IMR-90 (cell line): Measurements from ENCODE around the gene UTP4. TPM values are rescaled to one million over a fixed set of nuclear protein-coding genes. Genes with fewer than 3 reads are reported as not detected.

ENCODE experiments used
- ATAC-seq: fragments of 200-7000 bp; cut with Tn5 transposase; 2 replicates; pipeline ENCODE4 v1.9.1; 2020; ENCODE audit warnings: low read depth, mild to moderate bottlenecking, moderate library complexity
- BruUV-seq: library from RNA; stranded (reverse); fragments of 400-500 nt; replicated peaks from 2 replicates; lab custom pipeline; 2021; lab: Mats Ljungman, UMichigan
- CTCF ChIA-PET: fragments of 300-600 bp; formaldehyde crosslinking; extraction: SDS; loops from one replicate; lab custom pipeline; 2021; ENCODE audit warnings: antibody characterized with exemption; lab: Yijun Ruan, JAX
- POLR2A ChIA-PET: fragments of 300-600 bp; sonication (Branson Sonifier 250); formaldehyde crosslinking; loops from one replicate; lab custom pipeline; 2022; ENCODE audit warnings: antibody characterized with exemption; ENCODE audit not compliant: unreplicated experiment; lab: Charles Lee
- DNase-seq: peaks from one replicate; pipeline ENCODE4 v3.0.0; 2013
- H2AFZ ChIP-seq: replicated peaks from 2 replicates; pipeline ENCODE3; 2013; ENCODE audit warnings: low read length, mild to moderate bottlenecking; ENCODE audit not compliant: poor library complexity
- H2AK5ac ChIP-seq: 2 replicates; pipeline ENCODE4 v1.6.1; 2013; ENCODE audit warnings: low read depth, low read length, inconsistent platforms
- H2AK9ac ChIP-seq: replicated peaks from 2 replicates; pipeline ENCODE3; 2013; ENCODE audit warnings: mild to moderate bottlenecking, low read depth, low read length, moderate library complexity; ENCODE audit not compliant: poor library complexity
- H2BK120ac ChIP-seq: 2 replicates; pipeline ENCODE4 v1.6.1; 2013; ENCODE audit warnings: low read depth, low read length, inconsistent platforms
- H2BK15ac ChIP-seq: 3 replicates; pipeline ENCODE4 v1.6.1; 2013; ENCODE audit warnings: low read depth, low read length, inconsistent platforms
- H2BK20ac ChIP-seq: 2 replicates; pipeline ENCODE4 v1.6.1; 2013; ENCODE audit warnings: low read depth, mild to moderate bottlenecking, inconsistent platforms, low read length, moderate library complexity
- H2BK5ac ChIP-seq: 2 replicates; pipeline ENCODE4 v1.6.1; 2013; ENCODE audit warnings: mild to moderate bottlenecking, low read depth, low read length, inconsistent platforms; ENCODE audit not compliant: poor library complexity, severe bottlenecking
- H3K14ac ChIP-seq: replicated peaks from 2 replicates; pipeline ENCODE4 v1.6.1; 2013; ENCODE audit warnings: low read depth, low read length, inconsistent platforms
- H3K18ac ChIP-seq: 2 replicates; pipeline ENCODE4 v1.6.1; 2013; ENCODE audit warnings: low read depth, low read length, control low read depth
- H3K23ac ChIP-seq: 2 replicates; pipeline ENCODE4 v1.6.1; 2013; ENCODE audit warnings: low read depth, low read length, inconsistent platforms
- H3K27ac ChIP-seq: 2 replicates; pipeline ENCODE4 v1.5.1; 2013; ENCODE audit warnings: mild to moderate bottlenecking, control low read depth, low read length; ENCODE audit not compliant: insufficient read depth
- H3K27me3 ChIP-seq: 2 replicates; pipeline ENCODE4 v1.6.1; 2013; ENCODE audit warnings: low read length; ENCODE audit not compliant: control insufficient read depth, insufficient read depth
- H3K36me3 ChIP-seq: 2 replicates; pipeline ENCODE4 v1.6.1; 2013; ENCODE audit warnings: low read length, mixed read lengths; ENCODE audit not compliant: control insufficient read depth, insufficient read depth
- H3K4ac ChIP-seq: 2 replicates; pipeline ENCODE4 v1.6.1; 2013; ENCODE audit warnings: low read depth, low read length, inconsistent platforms
- H3K4me1 ChIP-seq: 2 replicates; pipeline ENCODE4 v1.6.1; 2013; ENCODE audit warnings: low read length, mixed read lengths; ENCODE audit not compliant: control insufficient read depth, insufficient read depth
- H3K4me2 ChIP-seq: 2 replicates; pipeline ENCODE4 v1.6.1; 2013; ENCODE audit warnings: low read depth, mild to moderate bottlenecking, control low read depth, low read length, moderate library complexity
- H3K4me3 ChIP-seq: 2 replicates; pipeline ENCODE4 v1.5.1; 2013; ENCODE audit warnings: low read depth, mild to moderate bottlenecking, control low read depth, low read length, moderate library complexity; ENCODE audit not compliant: insufficient read depth
- H3K56ac ChIP-seq: 2 replicates; pipeline ENCODE4 v1.6.1; 2013; ENCODE audit warnings: low read length, inconsistent platforms; ENCODE audit not compliant: insufficient read depth; ENCODE audit errors: extremely low read depth
- H3K79me1 ChIP-seq, 2 experiments: 2 replicates each; pipeline ENCODE4 v1.6.1; 2013; ENCODE audit warnings: low read length in 2 of 2, inconsistent platforms in 1 of 2, low read depth in 1 of 2
- H3K9ac ChIP-seq: 2 replicates; pipeline ENCODE4 v1.6.1; 2013; ENCODE audit warnings: low read depth, low read length, control low read depth
- H3K9me1 ChIP-seq: 2 replicates; pipeline ENCODE4 v1.6.1; 2013; ENCODE audit warnings: low read length, inconsistent platforms; ENCODE audit not compliant: insufficient read depth
- H3K9me3 ChIP-seq: 2 replicates; pipeline ENCODE4 v1.6.1; 2013; ENCODE audit warnings: low read length; ENCODE audit not compliant: control insufficient read depth, insufficient read depth
- H4K20me1 ChIP-seq: 2 replicates; pipeline ENCODE4 v1.6.1; 2013; ENCODE audit warnings: low read length, inconsistent platforms; ENCODE audit not compliant: insufficient read depth
- H4K5ac ChIP-seq: 2 replicates; pipeline ENCODE4 v1.6.1; 2013; ENCODE audit warnings: mild to moderate bottlenecking, low read depth, low read length, control low read depth
- H4K8ac ChIP-seq, 2 experiments: 2 replicates each; pipeline ENCODE4 v1.6.1; 2013; ENCODE audit warnings: low read depth in 2 of 2, low read length in 2 of 2, control low read depth in 1 of 2, inconsistent platforms in 1 of 2
- H4K91ac ChIP-seq: 2 replicates; pipeline ENCODE4 v1.6.1; 2013; ENCODE audit warnings: low read depth, low read length, inconsistent platforms; ENCODE audit not compliant: insufficient read depth
- BHLHE40 ChIP-seq: fragments of 150-350 bp; IDR thresholded peaks from 2 replicates; pipeline ENCODE4 v1.6.1; 2016; ENCODE audit warnings: mild to moderate bottlenecking, low read depth, low read length
- CEBPB ChIP-seq: IDR thresholded peaks from 2 replicates; pipeline ENCODE4 v1.6.1; 2012; ENCODE audit warnings: low read depth, low read length, improper control_type of control experiment
- CHD1 ChIP-seq: IDR thresholded peaks from 2 replicates; pipeline ENCODE4 v1.6.1; 2012; ENCODE audit warnings: low read depth, low read length, improper control_type of control experiment
- CTCF ChIP-seq: conservative IDR thresholded peaks from 2 replicates; pipeline ENCODE4 v1.5.1; 2012; ENCODE audit warnings: mild to moderate bottlenecking, low read depth, low read length, improper control_type of control experiment
- ELK1 ChIP-seq: fragments of 150-350 bp; IDR thresholded peaks from 2 replicates; pipeline ENCODE4 v1.6.1; 2016; ENCODE audit warnings: low read depth, mild to moderate bottlenecking, low read length, moderate library complexity, borderline replicate concordance
- FOS ChIP-seq: fragments of 150-350 bp; IDR thresholded peaks from 2 replicates; pipeline ENCODE4 v1.6.1; 2016; ENCODE audit warnings: low read depth, low read length
- MAFK ChIP-seq: IDR thresholded peaks from 2 replicates; pipeline ENCODE4 v1.6.1; 2012; ENCODE audit warnings: low read depth, low read length, improper control_type of control experiment
- MAZ ChIP-seq: IDR thresholded peaks from 2 replicates; pipeline ENCODE4 v1.6.1; 2012; ENCODE audit warnings: low read depth, mild to moderate bottlenecking, low read length, improper control_type of control experiment, moderate library complexity, borderline replicate concordance
- MXI1 ChIP-seq: IDR thresholded peaks from 2 replicates; pipeline ENCODE4 v1.6.1; 2012; ENCODE audit warnings: low read depth, mild to moderate bottlenecking, low read length, moderate library complexity, borderline replicate concordance
- NFE2L2 ChIP-seq: fragments of 150-350 bp; IDR thresholded peaks from 2 replicates; pipeline ENCODE4 v1.6.1; 2016; ENCODE audit warnings: low read depth, mild to moderate bottlenecking, low read length
- RAD21 ChIP-seq: IDR thresholded peaks from 2 replicates; pipeline ENCODE4 v1.6.1; 2012; ENCODE audit warnings: low read length, improper control_type of control experiment
- RCOR1 ChIP-seq: IDR thresholded peaks from 2 replicates; pipeline ENCODE4 v1.6.1; 2012; ENCODE audit warnings: mild to moderate bottlenecking, low read length, improper control_type of control experiment; ENCODE audit not compliant: insufficient replicate concordance
- RFX5 ChIP-seq: IDR thresholded peaks from 2 replicates; pipeline ENCODE4 v1.8.0; 2012; ENCODE audit warnings: low read depth, mild to moderate bottlenecking, low read length, moderate library complexity
- SMC3 ChIP-seq: fragments of 150-350 bp; IDR thresholded peaks from 2 replicates; pipeline ENCODE4 v1.6.1; 2016; ENCODE audit warnings: low read depth, mild to moderate bottlenecking, antibody characterized with exemption, low read length, moderate library complexity
- WGBS, 2 experiments: methylation state at CpG; one replicate each; pipeline versions ENCODE4 v1.1.5 to v1.1.7; 2013; ENCODE audit warnings: missing lambda C conversion rate in 2 of 2; ENCODE audit not compliant: insufficient read length in 1 of 2; ENCODE audit errors: extremely low coverage in 2 of 2; 5-methylcytosine and 5-hydroxymethylcytosine counted together
- dilution Hi-C: fragments of 300-500 bp; cut with HindIII; formaldehyde crosslinking; loops from one replicate; pipeline ENCODE4 v1.14.3; 2018; ENCODE audit warnings: low sequenced_read_pairs; ENCODE audit not compliant: unreplicated experiment
- in situ Hi-C: fragments of 300-500 bp; cut with MboI; formaldehyde crosslinking; loops from 3 replicates; pipeline ENCODE4 v1.14.3; 2019; ENCODE audit warnings: low sequenced_read_pairs, inconsistent platforms, mixed read lengths
- intact Hi-C: fragments of 100-400 bp; cut with micrococcal nuclease; formaldehyde crosslinking; loops from 2 replicates; pipeline ENCODE4 v1.10.0; 2022
- polyA plus RNA-seq, 3 experiments: library from polyadenylated mRNA; depleted of rRNA; stranded (reverse); fragments of >200 nt; gene quantifications; 2 replicates each; pipeline ENCODE4 v1.2.3, GENCODE V29; 2012; ENCODE audit warnings: low replicate concordance in 1 of 3
- total RNA-seq: library from RNA; depleted of rRNA; stranded (reverse); fragments of >200 nt; gene quantifications from 2 replicates; pipeline ENCODE4 v1.2.3, GENCODE V29; 2012

Gene UTP4
- total and polyA plus RNA-seq, 2 of the 4 experiments (the other 2 are of a cell fraction), result 32.1 to 61.8 TPM

- Histone ChIP-seq H3K36me3 (peaks cover 1% of the 10 kb centered on the region; the same call in 1 of the 2 replicates), H2BK20ac (no peak overlapping the region), H4K20me1 (no peaks in the 10 kb centered on the region), H4K91ac (no peak overlapping the region), H4K8ac (peak overlapping the region in 1 of 2 experiments; percentile 6; a peak in 1 of 4 replicates), H4K5ac (no peak overlapping the region), H2BK120ac (0 out of 2 replicates have a peak overlapping the region, but pooled peaks have one; percentile 16), H2AFZ (no peak overlapping the region), H3K56ac (no peak overlapping the region), H3K27ac (peak overlapping the region; percentile 41; the same call in 1 of the 2 replicates), H3K27me3 (no peaks in the 10 kb centered on the region), H3K9me1 (peaks cover 16% of the 10 kb centered on the region), H3K18ac (no peak overlapping the region), H3K79me1 (peaks cover 0 to 9% of the 10 kb centered on the region in 2 experiments; a peak in 1 of 4 replicates), H3K4ac (no peak overlapping the region), H2AK5ac (0 out of 2 replicates have a peak overlapping the region, but pooled peaks have one; percentile 6), H3K4me2 (peak overlapping the region; percentile 38), H3K4me1 (peaks cover 13% of the 10 kb centered on the region), H3K9me3 (no peaks in the 10 kb centered on the region), H2BK5ac (peak overlapping the region; percentile 4), H3K14ac (no peak overlapping the region), H3K4me3 (no peak overlapping the region), H2BK15ac (no peak overlapping the region), H2AK9ac (no peak overlapping the region), H3K23ac (no peak overlapping the region), H3K9ac (no peak overlapping the region)
- dilution Hi-C loops, result no loop called here
- in situ Hi-C loops, result no loop called here
- peak; percentile 84 for DNase-seq
- WGBS, 2 experiments, result no CpG with 5 or more reads among the region's 6 CpGs
- CTCF ChIA-PET, result interaction anchor here (1.0 to 1.1 kb wide), 2 partner anchors 10 to 14 kb away, joined by 3 to 4 read pairs; no protein-coding TSS in a partner anchor
- intact Hi-C loops, result no loop called here
- no TSS peak for BruUV-seq
- ATAC-seq, result peak; percentile 50
- POLR2A ChIA-PET, result interaction anchor here (0.6 kb wide), 2 partner anchors 46 to 201 kb away, joined by 4 to 5 read pairs; no protein-coding TSS in a partner anchor
- TF ChIP-seq SMC3 (no peak), MAFK (peak; percentile 90), RAD21 (no peak), BHLHE40 (no peak), CEBPB (peak; percentile 86), ELK1 (no peak), NFE2L2 (no peak), MAZ (no peak), RCOR1 (no peak), RFX5 (no peak), MXI1 (no peak), CHD1 (no peak), FOS (no peak), CTCF (no peak)
Observed at GRCh38 chr16:69179328-69180010, 47.0 kb downstream of the UTP4 start.
